LNCaP clone FGC (cell line): Measurements from ENCODE around the gene ARMH4.

Source experiments
- DNase-seq: peaks from one replicate; pipeline ENCODE4 v3.0.0-alpha.2; 2011; ENCODE audit warnings: low read depth
- H3K4me3 ChIP-seq: 2 replicates; pipeline ENCODE4 v1.5.1; 2011; ENCODE audit warnings: mild to moderate bottlenecking, low read depth, low read length, control low read depth
- CTCF ChIP-seq: IDR thresholded peaks from 2 replicates; pipeline ENCODE4 v1.5.1; 2012; ENCODE audit warnings: mild to moderate bottlenecking; ENCODE audit not compliant: control insufficient read depth, insufficient read depth; ENCODE audit errors: extremely low read depth

The ARMH4 gene

GRCh38 chr14:57962325-57963035 lies 189.5 kb downstream of the ARMH4 start:
- no peak for DNase-seq
- no peak overlapping the region for H3K4me3 ChIP-seq
- TF ChIP-seq CTCF = no peak

- TF ChIP-seq CTCF = no peak
- no peak for DNase-seq
- H3K4me3 ChIP-seq = no peak overlapping the region
Observed at GRCh38 chr14:57961786-57962060, 190.3 kb downstream of the ARMH4 start.

- no peak for DNase-seq
- TF ChIP-seq CTCF = no peak
- no peak overlapping the region for H3K4me3 ChIP-seq
Observed at GRCh38 chr14:57960946-57961785, 190.8 kb downstream of the ARMH4 start.

GRCh38 chr14:57957441-57957840 lies 194.6 kb downstream of the ARMH4 start:
- no peak overlapping the region for H3K4me3 ChIP-seq
- no peak for TF ChIP-seq CTCF
- DNase-seq = no peak
